ENCODE measurements around the gene XPNPEP1. TPM values are rescaled to one million over a fixed set of nuclear protein-coding genes. Genes with fewer than 3 reads are reported as not detected.

Gene XPNPEP1
- total RNA-seq, 1 experiment from 2014 or later = 71.3 TPM

- Histone ChIP-seq H3K79me1 (ENCODE audit: insufficient read depth, low read depth, low read length, poor library complexity, severe bottlenecking) (no peaks in the 10 kb centered on the region), H3K23me2 (ENCODE audit: insufficient read length, low read depth, low read length, poor library complexity, severe bottlenecking) (no peaks in the 10 kb centered on the region), H3K56ac (ENCODE audit: insufficient read length, low read depth, low read length) (no peak overlapping the region), H2BK5ac (ENCODE audit: insufficient read length, low read length) (no peak overlapping the region), H3K27ac (ENCODE audit: insufficient read length, low read depth, low read length) (no peak overlapping the region), H3K4me2 (ENCODE audit: insufficient read depth, insufficient read length, low read length) (no peak overlapping the region), H4K20me1 (ENCODE audit: control insufficient read depth, insufficient read depth, insufficient read length) (no peaks in the 10 kb centered on the region), H3K18ac (ENCODE audit: insufficient read length, low read depth, low read length) (no peak overlapping the region), H4K5ac (ENCODE audit: insufficient read length, low read depth, low read length) (no peak overlapping the region), H4K8ac (replicated peaks; ENCODE audit: insufficient read length, low read depth, low read length) (no peak overlapping the region), H3K27me3 (ENCODE audit: insufficient read depth, low read length) (no peaks in the 10 kb centered on the region), H2BK15ac (ENCODE audit: low read depth, low read length) (no peak overlapping the region), H3K79me2 (ENCODE audit: insufficient read depth, low read length) (no peaks in the 10 kb centered on the region), H3K4me1 (ENCODE audit: insufficient read depth, low read length) (no peaks in the 10 kb centered on the region; the same call in 1 of the 2 replicates), H3K14ac (ENCODE audit: insufficient read depth, low read length) (no peak overlapping the region), H2AFZ (ENCODE audit: low read length) (no peak overlapping the region), H2BK12ac (ENCODE audit: insufficient read length, low read depth, low read length) (no peak overlapping the region), H3K23ac (ENCODE audit: insufficient read length, low read depth, low read length) (no peak overlapping the region), H3T11ph (ENCODE audit: low read length) (no peak overlapping the region), H4K91ac (ENCODE audit: insufficient read length, low read depth, low read length) (no peak overlapping the region), H3K9me3 (ENCODE audit: control insufficient read depth, low read depth, low read length) (no peaks in the 10 kb centered on the region), H2BK20ac (ENCODE audit: low read depth, low read length, poor library complexity, severe bottlenecking) (no peak overlapping the region), H3K4ac (ENCODE audit: low read depth, low read length) (no peak overlapping the region), H3K9ac (ENCODE audit: extremely low read depth, insufficient read length, low read length) (no peak overlapping the region), H2BK120ac (ENCODE audit: low read depth, low read length, poor library complexity, severe bottlenecking) (no peak overlapping the region), H2AK5ac (ENCODE audit: insufficient read length, low read length) (no peak overlapping the region)
- no peaks in the 10 kb centered on the region for H3K9me3 Mint-ChIP-seq
- no peak overlapping the region for H3K4me3 Mint-ChIP-seq
- H3K36me3 Mint-ChIP-seq (ENCODE audit: insufficient read depth in 1 of 3, low read depth in 3 of 3) = peaks cover 15 to 51% (median 32%) of the 10 kb centered on the region in 3 experiments; a peak in 6 of 7 replicates
- DNase-seq = peak; percentile 15
- H3K27ac Mint-ChIP-seq = peak overlapping the region in 2 of 3 experiments; percentile 16 to 24; a peak in 2 of 7 replicates
- no peak for TF ChIP-seq CTCF (conservative IDR thresholded peaks at IDR 0.05)
- peaks cover 24 to 34% of the 10 kb centered on the region in 2 experiments for H3K4me1 Mint-ChIP-seq
- H3K27me3 Mint-ChIP-seq (ENCODE audit: low read depth) = no peaks in the 10 kb centered on the region
- no CpG with 5 or more reads among the region's 4 CpGs for WGBS (ENCODE audit: extremely low coverage, insufficient read length, low lambda C conversion rate)
Measured at GRCh38 chr10:109889867-109890266, 33.4 kb downstream of the XPNPEP1 start.

All from H9 (cell line).